ENCODE results near the gene ADGRA3. TPM values are rescaled to one million over a fixed set of nuclear protein-coding genes. Genes with fewer than 3 reads are reported as not detected.
"Not testable (repeated sequence)": the region's sequence is repeated elsewhere in the genome, so short reads cannot be mapped to it uniquely, and the experiment has no call there.

ADGRA3 gene
- total RNA-seq, 4 donors from 2014 or later: 17.8 to 48.8 (median 32.4) TPM

GRCh38 chr4:22480675-22481327 lies 35.1 kb downstream of the ADGRA3 start:
- WGBS, 2 donors (ENCODE audit: low coverage in 1 of 2): 39 to 64% methylated on average over 2 of the region's 2 CpGs
- TF ChIP-seq, protein P1, sequence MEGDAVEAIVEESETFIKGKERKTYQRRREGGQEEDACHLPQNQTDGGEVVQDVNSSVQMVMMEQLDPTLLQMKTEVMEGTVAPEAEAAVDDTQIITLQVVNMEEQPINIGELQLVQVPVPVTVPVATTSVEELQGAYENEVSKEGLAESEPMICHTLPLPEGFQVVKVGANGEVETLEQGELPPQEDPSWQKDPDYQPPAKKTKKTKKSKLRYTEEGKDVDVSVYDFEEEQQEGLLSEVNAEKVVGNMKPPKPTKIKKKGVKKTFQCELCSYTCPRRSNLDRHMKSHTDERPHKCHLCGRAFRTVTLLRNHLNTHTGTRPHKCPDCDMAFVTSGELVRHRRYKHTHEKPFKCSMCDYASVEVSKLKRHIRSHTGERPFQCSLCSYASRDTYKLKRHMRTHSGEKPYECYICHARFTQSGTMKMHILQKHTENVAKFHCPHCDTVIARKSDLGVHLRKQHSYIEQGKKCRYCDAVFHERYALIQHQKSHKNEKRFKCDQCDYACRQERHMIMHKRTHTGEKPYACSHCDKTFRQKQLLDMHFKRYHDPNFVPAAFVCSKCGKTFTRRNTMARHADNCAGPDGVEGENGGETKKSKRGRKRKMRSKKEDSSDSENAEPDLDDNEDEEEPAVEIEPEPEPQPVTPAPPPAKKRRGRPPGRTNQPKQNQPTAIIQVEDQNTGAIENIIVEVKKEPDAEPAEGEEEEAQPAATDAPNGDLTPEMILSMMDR (IDR thresholded peaks at IDR 0.05): no peak
- TF ChIP-seq EP300 (IDR thresholded peaks at IDR 0.05) (no peak), POLR2AphosphoS5 (IDR thresholded peaks at IDR 0.05) (no peak), POLR2A (IDR thresholded peaks at IDR 0.05) (no peak)

GRCh38 chr4:22478426-22478825 lies 37.4 kb downstream of the ADGRA3 start:
- Histone ChIP-seq H3K4me1 (peaks cover 0 to 29% (median 3%) of the 10 kb centered on the region in 3 donors), H3K9me3 (no peaks in the 10 kb centered on the region), H3K36me3 (no peaks in the 10 kb centered on the region), H3K27me3 (no peaks in the 10 kb centered on the region), H3K4me3 (no peak overlapping the region), H3K27ac (no peak overlapping the region)
- 47 to 50% methylated on average over 2 of the region's 2 CpGs for WGBS, 2 donors (ENCODE audit: low coverage in 1 of 2)
- TF ChIP-seq, protein P1 (IDR thresholded peaks at IDR 0.05): no peak
- no peak for TF ChIP-seq POLR2AphosphoS5 (IDR thresholded peaks at IDR 0.05)
- no peak for TF ChIP-seq POLR2A (IDR thresholded peaks at IDR 0.05)
- no peak for TF ChIP-seq EP300 (IDR thresholded peaks at IDR 0.05)
- ATAC-seq: no peak

More at GRCh38 chr4:22480675-22481327, 35.1 kb downstream of the ADGRA3 start:
- Histone ChIP-seq H3K9me3 (no peaks in the 10 kb centered on the region), H3K4me1 (peaks cover 1 to 37% (median 6%) of the 10 kb centered on the region in 3 donors), H3K4me3 (no peak overlapping the region), H3K27me3 (no peaks in the 10 kb centered on the region), H3K27ac (no peak overlapping the region), H3K36me3 (no peaks in the 10 kb centered on the region)
- ATAC-seq: no peak

GRCh38 chr4:22477813-22478182 lies 38.1 kb downstream of the ADGRA3 start:
- TF ChIP-seq POLR2A (IDR thresholded peaks at IDR 0.05) (no peak), EP300 (IDR thresholded peaks at IDR 0.05) (no peak), POLR2AphosphoS5 (IDR thresholded peaks at IDR 0.05) (no peak)
- TF ChIP-seq, protein P1 (IDR thresholded peaks at IDR 0.05): no peak
- no peak for ATAC-seq
- Histone ChIP-seq H3K4me3 (no peak overlapping the region), H3K4me1 (peaks cover 0 to 23% (median 0%) of the 10 kb centered on the region in 3 donors), H3K9me3 (no peaks in the 10 kb centered on the region), H3K36me3 (no peaks in the 10 kb centered on the region), H3K27me3 (no peaks in the 10 kb centered on the region), H3K27ac (no peak overlapping the region)
- 82 to 89% methylated on average over 6 of the region's 6 CpGs for WGBS, 2 donors (ENCODE audit: low coverage in 1 of 2)

- no peaks in the 10 kb centered on the region for H3K36me3 ChIP-seq
- H3K9me3 ChIP-seq: no peaks in the 10 kb centered on the region
- peaks cover 0 to 25% (median under 1%) of the 10 kb centered on the region in 3 donors for H3K4me1 ChIP-seq
- H3K27me3 ChIP-seq: no peaks in the 10 kb centered on the region
- no peak overlapping the region for H3K27ac ChIP-seq
- WGBS, 2 donors (ENCODE audit: low coverage in 1 of 2): 52 to 60% methylated on average over 8 of the region's 8 CpGs
- TF ChIP-seq POLR2A (IDR thresholded peaks at IDR 0.05) (no peak), EP300 (IDR thresholded peaks at IDR 0.05) (no peak), POLR2AphosphoS5 (IDR thresholded peaks at IDR 0.05) (no peak)
- TF ChIP-seq, protein P1 (IDR thresholded peaks at IDR 0.05): no peak
- no peak for ATAC-seq
- no peak overlapping the region for H3K4me3 ChIP-seq
These were observed 38.6 kb downstream of the ADGRA3 start for GRCh38 chr4:22477136-22477812.

DNA sequence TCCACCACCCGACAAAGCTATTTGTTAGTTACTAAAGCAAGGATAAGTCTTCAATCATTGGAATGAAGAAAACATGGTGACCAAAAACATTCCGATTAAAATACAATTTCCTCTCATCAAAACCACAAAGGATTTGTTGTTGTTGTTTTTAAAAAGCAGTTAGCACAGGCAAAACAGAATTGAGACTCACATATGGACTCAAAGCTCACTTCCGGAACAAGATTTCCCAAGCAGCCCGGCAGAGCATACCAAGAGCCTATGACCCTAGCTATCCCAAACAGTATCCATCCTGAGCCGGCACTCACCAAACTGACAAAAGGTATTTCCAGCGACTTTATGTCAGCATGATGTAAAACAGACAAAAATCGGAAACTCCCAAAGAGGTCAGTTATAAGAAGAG lies 39.9 kb downstream of the ADGRA3 start:
- ATAC-seq: no peak
- Histone ChIP-seq H3K9me3 (no peaks in the 10 kb centered on the region), H3K4me1 (peaks cover 0 to 37% (median 9%) of the 10 kb centered on the region in 3 donors), H3K4me3 (no peak overlapping the region), H3K27me3 (no peaks in the 10 kb centered on the region), H3K36me3 (no peaks in the 10 kb centered on the region), H3K27ac (no peak overlapping the region)
- WGBS, 2 donors (ENCODE audit: low coverage in 1 of 2): 85 to 86% methylated on average over 2 to 6 of the region's 7 CpGs
- TF ChIP-seq EP300 (IDR thresholded peaks at IDR 0.05) (no peak), POLR2AphosphoS5 (IDR thresholded peaks at IDR 0.05) (no peak), POLR2A (IDR thresholded peaks at IDR 0.05) (no peak)
- TF ChIP-seq, protein P1 (IDR thresholded peaks at IDR 0.05): no peak

- not testable (repeated sequence) for H3K27me3 ChIP-seq, H3K27ac ChIP-seq, H3K36me3 ChIP-seq, H3K9me3 ChIP-seq, H3K4me3 ChIP-seq, ATAC-seq
- WGBS, 2 donors (ENCODE audit: low coverage in 1 of 2): 93 to 100% methylated on average over 2 to 3 of the region's 16 CpGs
- H3K4me1 ChIP-seq: peaks cover 0 to 37% (median 9%) of the 10 kb centered on the region in 3 donors
These were observed 40.6 kb downstream of the ADGRA3 start for GRCh38 chr4:22475311-22475646.
